CD8-positive, alpha-beta memory T cell (primary cell): Measurements from ENCODE around the gene EYA2. TPM values are rescaled to one million over a fixed set of nuclear protein-coding genes. Genes with fewer than 3 reads are reported as not detected.

Experiments
- CTCF ChIA-PET: fragments of 350-600 bp; sonication (Branson Sonifier 250); formaldehyde crosslinking; loops from one replicate; lab custom pipeline; 2021; ENCODE audit warnings: antibody characterized with exemption; lab: Charles Lee
- POLR2A ChIA-PET: fragments of 350-600 bp; sonication (Branson Sonifier 250); formaldehyde crosslinking; loops from one replicate; lab custom pipeline; 2021; ENCODE audit warnings: antibody characterized with exemption; lab: Charles Lee
- DNase-seq, 5 donors: peaks; one replicate each; pipeline versions ENCODE4 v3.0.0 to v3.0.0-alpha.2; 2020 to 2022; ENCODE audit warnings: mixed read lengths in 1 of 5
- H3K27ac ChIP-seq: one replicate; pipeline ENCODE4 v1.7.0; 2013; ENCODE audit warnings: low read depth, mild to moderate bottlenecking, low read length, moderate library complexity
- H3K27me3 ChIP-seq: 2 replicates; pipeline ENCODE4 v1.7.0; 2013; ENCODE audit warnings: low read length, mild to moderate bottlenecking; ENCODE audit not compliant: insufficient read depth, poor library complexity, severe bottlenecking
- H3K36me3 ChIP-seq: 2 replicates; pipeline ENCODE4 v1.7.0; 2013; ENCODE audit warnings: mild to moderate bottlenecking, low read length, moderate library complexity; ENCODE audit not compliant: insufficient read depth
- H3K4me1 ChIP-seq: 2 replicates; pipeline ENCODE4 v1.7.0; 2013; ENCODE audit warnings: mild to moderate bottlenecking, low read length, moderate library complexity; ENCODE audit not compliant: insufficient read depth
- H3K4me3 ChIP-seq: 2 replicates; pipeline ENCODE4 v1.7.0; 2013; ENCODE audit warnings: mild to moderate bottlenecking, low read length
- H3K9me3 ChIP-seq: 2 replicates; pipeline ENCODE4 v1.7.0; 2013; ENCODE audit warnings: mild to moderate bottlenecking, low read length
- H3K27ac Mint-ChIP-seq, 8 donors: one replicate each; pipeline ENCODE4 v1.8.0; 2020 to 2021; ENCODE audit warnings: mixed read lengths in 8 of 8, mild to moderate bottlenecking in 6 of 8, inconsistent platforms in 3 of 8, moderate library complexity in 3 of 8
- H3K27me3 Mint-ChIP-seq, 2 donors: one replicate each; pipeline ENCODE4 v1.8.0; 2020 to 2021; ENCODE audit warnings: mixed read lengths in 2 of 2, mild to moderate bottlenecking in 1 of 2, moderate library complexity in 1 of 2
- H3K36me3 Mint-ChIP-seq, 3 donors: one replicate each; pipeline ENCODE4 v1.8.0; 2020 to 2021; ENCODE audit warnings: mixed read lengths in 3 of 3, inconsistent platforms in 1 of 3, mild to moderate bottlenecking in 1 of 3
- H3K4me1 Mint-ChIP-seq, 3 donors: one replicate each; pipeline ENCODE4 v1.8.0; 2020 to 2021; ENCODE audit warnings: mixed read lengths in 3 of 3, inconsistent platforms in 1 of 3, mild to moderate bottlenecking in 1 of 3
- H3K4me3 Mint-ChIP-seq, 7 donors: one replicate each; pipeline ENCODE4 v1.8.0; 2020 to 2021; ENCODE audit warnings: mixed read lengths in 7 of 7, mild to moderate bottlenecking in 6 of 7, moderate library complexity in 4 of 7, inconsistent platforms in 2 of 7
- H3K9me3 Mint-ChIP-seq, 5 donors: one replicate each; pipeline ENCODE4 v1.8.0; 2020 to 2022; ENCODE audit warnings: mixed read lengths in 5 of 5, mild to moderate bottlenecking in 3 of 5, moderate library complexity in 2 of 5, inconsistent platforms in 1 of 5
- polyA plus RNA-seq: library from polyadenylated mRNA; unstranded; fragments of 300-500 nt; fragmentation: Illumina TruSeq; gene quantifications from one replicate; pipeline ENCODE4 v1.2.3, GENCODE V29; 2021
- total RNA-seq, 2 experiments: library from RNA; stranded (reverse); gene quantifications; one replicate each; pipeline ENCODE4 v1.2.3, GENCODE V29; 2021

Gene EYA2
- total and polyA plus RNA-seq, 3 experiments from 2014 or later, result not detected

DNA sequence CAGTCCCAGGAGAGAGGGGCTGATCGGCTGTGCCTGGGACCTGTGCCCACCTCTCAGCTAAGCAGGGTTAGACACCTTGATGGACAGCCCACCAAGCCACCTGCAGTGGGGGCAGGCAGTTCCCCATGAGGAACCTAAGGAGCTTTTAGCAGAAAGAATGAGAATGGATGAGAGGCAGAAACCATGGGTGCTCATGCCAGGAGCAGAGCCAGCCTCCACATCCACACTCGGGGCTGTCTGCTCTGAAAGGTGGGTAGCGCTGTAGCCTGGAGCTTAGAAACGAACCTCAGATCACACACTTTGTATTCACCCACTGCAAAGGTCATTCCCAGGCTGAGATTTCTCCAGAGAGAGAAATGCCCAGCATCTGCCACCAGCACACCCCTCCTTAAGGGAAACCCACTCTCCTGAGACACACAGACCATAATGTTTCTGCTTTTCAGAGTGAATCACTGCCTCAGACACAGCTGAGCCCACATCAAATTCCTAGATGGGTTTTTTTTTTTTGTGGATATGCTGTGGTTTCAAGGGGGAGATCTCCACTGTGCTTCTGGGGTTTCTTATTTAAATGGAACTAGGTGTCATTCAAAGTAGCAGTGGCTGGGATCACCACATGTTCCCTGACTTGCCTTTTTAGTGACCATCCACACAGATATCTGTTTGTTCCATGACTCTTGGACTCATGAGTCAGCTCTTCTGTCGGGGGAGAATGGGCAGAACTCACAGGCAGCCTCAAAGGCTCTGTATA, 218.9 kb downstream of the EYA2 start:
- H3K27me3 Mint-ChIP-seq, result peaks cover 8 to 30% of the 10 kb centered on the region in 2 donors
- ChIA-PET POLR2A (no interaction called here), CTCF (no interaction called here)
- H3K9me3 Mint-ChIP-seq, result peaks cover 0 to 10% (median 3%) of the 10 kb centered on the region in 5 donors
- Histone ChIP-seq H3K36me3 (no peaks in the 10 kb centered on the region), H3K4me1 (no peaks in the 10 kb centered on the region), H3K27me3 (no peaks in the 10 kb centered on the region), H3K27ac (no peak overlapping the region), H3K9me3 (no peaks in the 10 kb centered on the region), H3K4me3 (no peak overlapping the region)
- no peak overlapping the region for H3K4me3 Mint-ChIP-seq
- H3K36me3 Mint-ChIP-seq, result no peaks in the 10 kb centered on the region
- H3K4me1 Mint-ChIP-seq, result no peaks in the 10 kb centered on the region
- no peak overlapping the region for H3K27ac Mint-ChIP-seq
- DNase-seq, result no peak

DNA sequence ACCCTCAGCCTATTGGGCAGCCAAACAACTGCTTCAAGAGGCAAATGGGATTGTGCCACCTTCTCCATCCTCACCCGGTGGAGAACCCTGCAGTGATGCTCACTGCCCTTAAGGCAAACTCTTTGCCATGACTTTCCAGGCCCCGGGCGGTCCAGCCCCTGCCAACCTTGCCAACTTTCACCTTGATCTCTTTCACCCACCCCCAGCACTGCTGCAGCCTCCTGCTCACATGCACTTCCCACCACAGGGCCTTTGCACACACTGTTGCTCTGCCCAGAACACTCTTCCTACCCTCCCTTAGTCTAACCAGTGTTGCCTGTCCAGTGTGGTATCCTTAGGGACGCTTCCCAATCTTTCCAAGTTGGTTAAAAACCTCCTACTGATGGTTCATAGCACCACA, 221.1 kb downstream of the EYA2 start:
- Histone ChIP-seq H3K9me3 (no peaks in the 10 kb centered on the region), H3K4me1 (no peaks in the 10 kb centered on the region), H3K27ac (no peak overlapping the region), H3K27me3 (no peaks in the 10 kb centered on the region), H3K36me3 (no peaks in the 10 kb centered on the region), H3K4me3 (no peak overlapping the region)
- DNase-seq, result no peak
- Mint-ChIP-seq H3K4me3 (no peak overlapping the region), H3K4me1 (no peaks in the 10 kb centered on the region), H3K36me3 (no peaks in the 10 kb centered on the region), H3K27ac (no peak overlapping the region), H3K27me3 (peaks cover 14 to 43% of the 10 kb centered on the region in 2 donors), H3K9me3 (peaks cover 0 to 10% (median 3%) of the 10 kb centered on the region in 5 donors)
- POLR2A ChIA-PET, result no interaction called here
- CTCF ChIA-PET, result no interaction called here

DNA sequence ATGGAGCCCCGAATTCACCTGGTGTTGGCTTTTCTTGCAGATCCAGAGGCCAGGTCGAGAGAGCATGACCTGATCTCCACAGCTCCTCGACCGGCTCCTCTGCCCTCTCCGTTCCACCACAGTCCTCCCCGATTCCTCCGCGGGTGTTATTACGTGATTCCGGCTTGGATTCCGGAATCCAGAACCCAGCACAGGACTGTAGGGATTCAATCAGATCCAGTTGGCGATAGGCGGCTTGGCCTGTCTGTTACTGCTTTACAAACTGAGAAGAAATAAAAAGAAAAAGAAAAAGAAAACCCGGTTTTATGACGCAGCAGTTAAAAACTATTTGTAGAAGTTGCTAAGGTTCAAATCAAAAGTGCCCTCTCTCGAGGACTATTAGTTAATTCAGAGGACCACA, 222.7 kb downstream of the EYA2 start:
- H3K4me3 ChIP-seq, result no peak overlapping the region
- no peak overlapping the region for H3K27ac Mint-ChIP-seq
- H3K9me3 Mint-ChIP-seq, result peaks cover 0 to 5% (median 0%) of the 10 kb centered on the region in 5 donors
- H3K36me3 Mint-ChIP-seq, result no peaks in the 10 kb centered on the region
- H3K9me3 ChIP-seq, result no peaks in the 10 kb centered on the region
- H3K27ac ChIP-seq, result no peak overlapping the region
- no peak for DNase-seq
- H3K4me1 Mint-ChIP-seq, result no peaks in the 10 kb centered on the region
- CTCF ChIA-PET, result no interaction called here
- no peaks in the 10 kb centered on the region for H3K36me3 ChIP-seq
- no peaks in the 10 kb centered on the region for H3K27me3 ChIP-seq
- H3K4me1 ChIP-seq, result no peaks in the 10 kb centered on the region
- POLR2A ChIA-PET, result no interaction called here
- H3K4me3 Mint-ChIP-seq, result no peak overlapping the region
- peaks cover 14 to 45% of the 10 kb centered on the region in 2 donors for H3K27me3 Mint-ChIP-seq

DNA sequence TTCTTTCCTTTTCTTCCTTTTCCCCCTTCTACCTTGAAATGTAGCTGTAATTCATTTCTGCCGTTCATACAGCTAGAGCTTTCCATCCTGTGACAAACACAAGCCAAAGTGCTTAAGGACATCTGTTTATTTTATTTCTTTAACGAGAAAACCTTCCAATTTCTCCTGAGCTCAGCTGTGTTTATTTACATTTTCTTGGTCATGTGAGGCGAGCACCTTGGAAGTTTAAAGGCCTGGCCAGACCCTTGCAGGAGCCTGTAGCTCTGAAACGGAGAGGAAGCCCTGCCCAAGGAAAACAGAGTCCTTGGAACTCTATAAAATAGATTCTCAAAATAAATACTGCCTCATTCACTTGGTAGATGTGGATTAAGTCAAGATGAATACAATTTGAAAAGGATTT, 223.1 kb downstream of the EYA2 start:
- H3K4me1 ChIP-seq, result no peaks in the 10 kb centered on the region
- H3K4me3 ChIP-seq, result no peak overlapping the region
- no peaks in the 10 kb centered on the region for H3K27me3 ChIP-seq
- ChIA-PET CTCF (no interaction called here), POLR2A (no interaction called here)
- Mint-ChIP-seq H3K4me3 (no peak overlapping the region), H3K27ac (no peak overlapping the region), H3K9me3 (peaks cover 0 to 5% (median 0%) of the 10 kb centered on the region in 5 donors), H3K36me3 (no peaks in the 10 kb centered on the region), H3K4me1 (no peaks in the 10 kb centered on the region), H3K27me3 (peaks cover 14 to 45% of the 10 kb centered on the region in 2 donors)
- no peak overlapping the region for H3K27ac ChIP-seq
- no peaks in the 10 kb centered on the region for H3K36me3 ChIP-seq
- no peak for DNase-seq
- H3K9me3 ChIP-seq, result no peaks in the 10 kb centered on the region

DNA sequence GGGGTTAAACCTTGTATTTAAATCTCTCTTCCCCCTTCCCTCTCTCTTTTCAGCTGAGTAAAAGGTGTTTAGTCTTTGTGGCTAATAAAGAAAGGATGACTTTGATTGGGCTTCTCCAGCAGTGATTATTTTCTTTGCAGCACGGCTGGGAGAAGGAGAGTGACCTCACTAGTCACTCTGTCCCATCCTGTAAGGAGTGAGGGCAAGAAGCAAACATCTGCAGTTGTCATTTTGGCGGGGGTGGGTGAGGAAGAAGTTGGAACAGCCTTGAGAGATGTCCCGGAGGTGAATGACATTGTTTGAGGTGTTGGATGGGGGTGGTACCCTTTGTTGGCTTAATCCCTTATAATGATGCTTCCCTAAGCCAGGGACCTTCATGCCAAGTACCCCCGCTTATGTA, 223.6 kb downstream of the EYA2 start:
- no peaks in the 10 kb centered on the region for H3K27me3 ChIP-seq
- H3K9me3 ChIP-seq, result no peaks in the 10 kb centered on the region
- Mint-ChIP-seq H3K4me1 (no peaks in the 10 kb centered on the region), H3K9me3 (peaks cover 0 to 5% (median 0%) of the 10 kb centered on the region in 5 donors), H3K36me3 (no peaks in the 10 kb centered on the region), H3K27ac (no peak overlapping the region), H3K4me3 (no peak overlapping the region), H3K27me3 (peaks cover 14 to 45% of the 10 kb centered on the region in 2 donors)
- POLR2A ChIA-PET, result no interaction called here
- no peak overlapping the region for H3K4me3 ChIP-seq
- H3K27ac ChIP-seq, result no peak overlapping the region
- no peak for DNase-seq
- CTCF ChIA-PET, result no interaction called here
- no peaks in the 10 kb centered on the region for H3K36me3 ChIP-seq
- H3K4me1 ChIP-seq, result no peaks in the 10 kb centered on the region

DNA sequence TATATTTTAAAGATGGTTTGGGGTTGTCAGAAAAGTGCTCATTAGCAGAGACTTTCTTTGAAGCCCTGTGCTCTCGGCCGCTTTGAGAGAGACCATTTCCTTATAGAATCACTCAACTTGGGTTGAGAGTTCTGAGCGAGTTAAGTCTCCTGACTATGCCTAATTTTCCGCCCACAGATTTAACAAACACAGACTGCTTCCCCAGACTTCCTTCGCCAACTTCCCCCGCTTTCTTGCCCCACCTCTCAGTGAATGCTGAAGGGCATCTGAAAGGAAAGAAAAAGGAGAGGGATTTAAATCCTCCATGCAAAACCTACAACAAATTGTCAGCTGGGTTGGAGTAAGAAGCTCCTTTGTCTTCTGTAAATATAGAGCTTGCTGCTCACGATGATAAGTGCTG, 224.0 kb downstream of the EYA2 start:
- H3K9me3 Mint-ChIP-seq, result peaks cover 0 to 5% (median 0%) of the 10 kb centered on the region in 5 donors
- DNase-seq, result no peak
- ChIA-PET POLR2A (no interaction called here), CTCF (no interaction called here)
- no peak overlapping the region for H3K27ac Mint-ChIP-seq
- H3K36me3 Mint-ChIP-seq, result no peaks in the 10 kb centered on the region
- Histone ChIP-seq H3K4me3 (no peak overlapping the region), H3K36me3 (no peaks in the 10 kb centered on the region), H3K9me3 (no peaks in the 10 kb centered on the region), H3K27ac (no peak overlapping the region), H3K4me1 (no peaks in the 10 kb centered on the region), H3K27me3 (no peaks in the 10 kb centered on the region)
- H3K4me3 Mint-ChIP-seq, result no peak overlapping the region
- peaks cover 14 to 45% of the 10 kb centered on the region in 2 donors for H3K27me3 Mint-ChIP-seq
- no peaks in the 10 kb centered on the region for H3K4me1 Mint-ChIP-seq

DNA sequence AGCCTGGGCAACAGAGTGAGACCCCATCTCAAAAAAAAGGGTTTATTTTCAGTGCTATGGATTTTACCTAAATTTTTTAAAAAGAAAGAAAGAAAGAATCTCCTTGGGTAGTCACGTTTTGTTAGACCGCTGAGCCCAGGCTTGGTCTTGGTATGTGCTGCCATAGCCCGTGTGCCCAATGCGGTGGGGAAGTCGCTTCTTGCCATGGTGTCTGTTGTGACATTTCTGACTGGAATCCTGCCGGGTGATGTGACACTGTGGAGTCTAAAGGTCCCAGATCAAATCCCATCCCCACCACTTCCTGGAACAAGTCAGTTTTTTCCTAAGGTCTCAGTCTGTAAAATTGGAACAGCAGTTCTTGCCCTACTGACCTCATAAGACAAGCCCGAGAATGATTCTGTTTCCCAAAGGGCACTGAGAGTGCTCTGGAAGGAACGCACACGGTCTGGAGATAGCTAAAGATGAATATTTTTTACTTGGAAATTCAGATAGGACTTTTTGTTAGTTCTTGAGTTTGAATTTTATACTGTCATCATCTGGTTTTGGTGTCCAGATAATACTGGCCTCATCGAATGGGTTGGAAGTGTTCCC, 225.8 kb downstream of the EYA2 start:
- no peaks in the 10 kb centered on the region for H3K36me3 Mint-ChIP-seq
- Histone ChIP-seq H3K9me3 (no peaks in the 10 kb centered on the region), H3K27ac (no peak overlapping the region), H3K36me3 (no peaks in the 10 kb centered on the region), H3K4me1 (no peaks in the 10 kb centered on the region), H3K4me3 (no peak overlapping the region), H3K27me3 (no peaks in the 10 kb centered on the region)
- no peak overlapping the region for H3K4me3 Mint-ChIP-seq
- H3K4me1 Mint-ChIP-seq, result no peaks in the 10 kb centered on the region
- peaks cover 13 to 44% of the 10 kb centered on the region in 2 donors for H3K27me3 Mint-ChIP-seq
- no peak overlapping the region for H3K27ac Mint-ChIP-seq
- CTCF ChIA-PET, result no interaction called here
- H3K9me3 Mint-ChIP-seq, result peaks cover 0 to 3% (median 0%) of the 10 kb centered on the region in 5 donors
- no peak for DNase-seq
- POLR2A ChIA-PET, result no interaction called here

DNA sequence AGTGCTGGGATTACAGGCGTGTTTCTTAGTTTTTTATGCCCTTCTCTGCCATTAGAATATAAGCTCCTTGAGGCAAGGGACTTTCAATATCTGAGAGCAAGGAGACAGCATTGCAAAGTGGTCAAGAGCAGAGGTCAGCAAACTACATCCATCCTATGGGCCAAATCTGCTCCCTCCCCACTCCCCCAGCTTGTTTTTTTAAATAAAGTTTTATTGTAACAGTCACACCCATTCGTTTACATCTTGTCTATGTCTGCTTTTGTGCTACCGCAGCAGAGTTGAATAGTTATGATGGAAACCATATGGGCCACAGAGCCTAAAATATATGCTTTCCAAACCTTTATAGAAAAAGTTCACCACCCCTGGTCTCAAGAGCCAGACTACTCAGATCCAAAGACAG, 227.9 kb downstream of the EYA2 start:
- DNase-seq, result no peak
- Mint-ChIP-seq H3K4me3 (no peak overlapping the region), H3K27ac (no peak overlapping the region), H3K36me3 (no peaks in the 10 kb centered on the region), H3K4me1 (no peaks in the 10 kb centered on the region), H3K27me3 (peaks cover 17 to 50% of the 10 kb centered on the region in 2 donors), H3K9me3 (no peaks in the 10 kb centered on the region)
- ChIA-PET POLR2A (no interaction called here), CTCF (no interaction called here)
- no peak overlapping the region for H3K4me3 ChIP-seq
- H3K36me3 ChIP-seq, result no peaks in the 10 kb centered on the region
- no peaks in the 10 kb centered on the region for H3K4me1 ChIP-seq
- no peaks in the 10 kb centered on the region for H3K9me3 ChIP-seq
- no peak overlapping the region for H3K27ac ChIP-seq
- no peaks in the 10 kb centered on the region for H3K27me3 ChIP-seq
